MV-4-11 (cell line): ENCODE results near the gene MN1.

ENCODE experiments used
- DNase-seq: peaks from one replicate; lab custom pipeline; 2025; lab: John Stamatoyannopoulos, UW

MN1 gene

GRCh38 chr22:27801616-27802345, at the start of gene MN1:
TSS of gene MN1 (minus strand) at chr22:27801756. CDS start at chr22:27800543, 1,213 bp downstream.
- no peak for DNase-seq

GRCh38 chr22:27850000-27850521, 48.5 kb upstream of the MN1 start:
- no peak for DNase-seq

- DNase-seq: no peak
These were observed 46.4 kb upstream of the MN1 start for GRCh38 chr22:27848005-27848404.

- no peak for DNase-seq
These were observed 45.4 kb upstream of the MN1 start for GRCh38 chr22:27846910-27847309.

- DNase-seq: no peak
These were observed 44.7 kb upstream of the MN1 start for GRCh38 chr22:27846248-27846757.

GRCh38 chr22:27845644-27846043, 44.1 kb upstream of the MN1 start:
- no peak for DNase-seq

- no peak for DNase-seq
These were observed 43.4 kb upstream of the MN1 start for GRCh38 chr22:27844656-27845591.

- DNase-seq: no peak
These were observed 42.7 kb upstream of the MN1 start for GRCh38 chr22:27844256-27844655.

GRCh38 chr22:27843441-27843840, 41.9 kb upstream of the MN1 start:
- no peak for DNase-seq

- DNase-seq: no peak
These were observed 41.3 kb upstream of the MN1 start for GRCh38 chr22:27842669-27843431.

- no peak for DNase-seq
These were observed 40.6 kb upstream of the MN1 start for GRCh38 chr22:27842201-27842600.

GRCh38 chr22:27840436-27840835, 38.9 kb upstream of the MN1 start:
- no peak for DNase-seq

- DNase-seq: no peak
These were observed 37.6 kb upstream of the MN1 start for GRCh38 chr22:27839057-27839660.

- no peak for DNase-seq
These were observed 34.6 kb upstream of the MN1 start for GRCh38 chr22:27836181-27836580.

GRCh38 chr22:27835446-27835845, 33.9 kb upstream of the MN1 start:
- DNase-seq: no peak

GRCh38 chr22:27834364-27835185, 33.0 kb upstream of the MN1 start:
- no peak for DNase-seq

GRCh38 chr22:27833803-27834202, 32.2 kb upstream of the MN1 start:
- no peak for DNase-seq

GRCh38 chr22:27832606-27833005, 31.1 kb upstream of the MN1 start:
- DNase-seq: no peak

GRCh38 chr22:27829620-27830019, 28.1 kb upstream of the MN1 start:
- no peak for DNase-seq
